ENCODE results near the gene SORCS3. TPM values are rescaled to one million over a fixed set of nuclear protein-coding genes. Genes with fewer than 3 reads are reported as not detected.

Gene SORCS3
- total and polyA plus RNA-seq, 2 of the 13 experiments (the other 11 are each of a cell fraction or from before 2014, with no cell fraction given): 0.07 TPM; not detected in 1

DNA sequence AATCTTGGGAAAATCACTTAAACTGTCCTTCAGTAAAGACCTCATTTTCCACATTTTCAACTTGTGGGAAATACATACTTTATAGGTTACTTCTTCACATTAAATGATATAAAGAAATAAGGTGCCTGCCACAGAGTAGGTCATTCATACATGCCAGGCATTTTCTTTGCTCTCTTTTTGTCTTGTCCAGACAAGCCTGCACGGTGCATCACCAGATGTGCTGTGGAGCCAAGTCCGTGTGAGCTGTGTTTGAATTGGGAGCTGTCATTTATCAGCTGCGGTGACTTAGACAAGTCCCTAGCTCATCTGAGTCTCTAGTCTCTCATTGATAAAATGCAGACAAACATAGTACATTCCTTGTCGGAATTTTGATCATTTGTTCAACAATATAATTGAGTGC, 432.9 kb downstream of the SORCS3 start:
- H2AFZ ChIP-seq (ENCODE audit: low read length): no peak overlapping the region

DNA sequence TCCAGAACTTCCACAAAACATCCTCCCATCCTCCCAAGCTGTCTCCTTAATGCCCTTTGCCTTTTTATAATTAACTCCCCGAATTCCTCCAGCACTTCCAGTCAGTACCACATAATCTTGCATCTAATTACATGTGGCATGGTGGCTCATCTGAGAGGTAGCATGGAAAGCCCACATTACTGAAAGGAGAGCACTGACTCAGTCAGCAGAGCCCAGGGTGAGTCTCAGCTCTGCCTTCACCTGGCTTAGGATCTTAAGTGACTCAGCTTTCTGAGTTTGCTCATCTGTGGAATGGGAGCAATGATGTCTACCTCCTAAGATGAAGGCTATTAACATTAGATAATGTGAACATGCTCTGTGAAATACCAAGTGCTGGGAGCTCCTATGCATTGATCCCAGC, 433.9 kb downstream of the SORCS3 start:
- Histone ChIP-seq H3K4me3 (replicated peaks in 1 of 3; ENCODE audit: insufficient read depth in 1 of 3, low read depth in 2 of 3, low read length in 3 of 3) (no peak overlapping the region), H3K9ac (ENCODE audit: insufficient read depth, low read depth, low read length) (no peak overlapping the region), H2AFZ (ENCODE audit: low read length) (no peak overlapping the region), H3K27ac (ENCODE audit: extremely low read length, insufficient read depth, low read length) (no peak overlapping the region), H3K27me3 (ENCODE audit: control insufficient read depth in 1 of 2, insufficient read depth in 2 of 2, low read length in 2 of 2) (no peaks in the 10 kb centered on the region), H3K36me3 (replicated peaks in 1 of 2; ENCODE audit: control insufficient read depth in 1 of 2, insufficient read depth in 2 of 2, low read length in 2 of 2) (no peaks in the 10 kb centered on the region), H3K9me3 (ENCODE audit: low read length) (no peaks in the 10 kb centered on the region), H3K4me2 (ENCODE audit: low read depth, low read length) (no peak overlapping the region), H4K20me1 (ENCODE audit: insufficient read depth, low read length) (no peaks in the 10 kb centered on the region), H3K4me1 (ENCODE audit: insufficient read depth, low read length) (no peaks in the 10 kb centered on the region), H3K79me2 (ENCODE audit: insufficient read depth, low read length) (no peaks in the 10 kb centered on the region)
- FAIRE-seq: no peak
- no peak for ATAC-seq
- ChIA-PET CTCF (ENCODE audit: low intra/inter-chr PET ratio, low total read pairs) (no interaction called here), POLR2A (no interaction called here)
- 0% methylated on average over 1 of the region's 1 CpG for WGBS (ENCODE audit: low lambda C conversion rate)
- BruUV-seq (replicated peaks): no TSS peak
- intact Hi-C loops (cut with micrococcal nuclease; ENCODE audit: unreplicated experiment): no loop called here
- DNase-seq (ENCODE audit: low spot score): no peak
- in situ Hi-C loops (cut with HindIII; ENCODE audit: extremely low pct_ligation_motif_present, low pct_unique_long_range_greater_than_20kb): no loop called here
- TF ChIP-seq SMARCE1 (IDR thresholded peaks at IDR 0.05; ENCODE audit: borderline replicate concordance) (no peak), HCFC1 (IDR thresholded peaks at IDR 0.05; ENCODE audit: low read depth, low read length) (no peak), ZFP36L1 (CRISPR knock-in tag; IDR thresholded peaks at IDR 0.05) (no peak), GATAD2A (CRISPR knock-in tag; IDR thresholded peaks at IDR 0.05) (no peak), CEBPB (IDR thresholded peaks at IDR 0.05; ENCODE audit: borderline replicate concordance, low read depth, low read length) (no peak), RBM39 (IDR thresholded peaks at IDR 0.05; ENCODE audit: low read depth, low read length, poor library complexity, severe bottlenecking) (no peak), PHF21A (CRISPR knock-in tag; IDR thresholded peaks at IDR 0.05) (no peak), NBN (conservative IDR thresholded peaks at IDR 0.05) (no peak)
- TF ChIP-seq, protein P1, sequence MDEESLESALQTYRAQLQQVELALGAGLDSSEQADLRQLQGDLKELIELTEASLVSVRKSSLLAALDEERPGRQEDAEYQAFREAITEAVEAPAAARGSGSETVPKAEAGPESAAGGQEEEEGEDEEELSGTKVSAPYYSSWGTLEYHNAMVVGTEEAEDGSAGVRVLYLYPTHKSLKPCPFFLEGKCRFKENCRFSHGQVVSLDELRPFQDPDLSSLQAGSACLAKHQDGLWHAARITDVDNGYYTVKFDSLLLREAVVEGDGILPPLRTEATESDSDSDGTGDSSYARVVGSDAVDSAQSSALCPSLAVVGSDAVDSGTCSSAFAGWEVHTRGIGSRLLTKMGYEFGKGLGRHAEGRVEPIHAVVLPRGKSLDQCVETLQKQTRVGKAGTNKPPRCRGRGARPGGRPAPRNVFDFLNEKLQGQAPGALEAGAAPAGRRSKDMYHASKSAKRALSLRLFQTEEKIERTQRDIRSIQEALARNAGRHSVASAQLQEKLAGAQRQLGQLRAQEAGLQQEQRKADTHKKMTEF (CRISPR knock-in tag; IDR thresholded peaks at IDR 0.05): no peak

More for the DNA sequence above, 432.9 kb downstream of the SORCS3 start:
- 10% methylated on average over 4 of the region's 4 CpGs for WGBS (ENCODE audit: low lambda C conversion rate)
- POLR2A ChIA-PET: no interaction called here
- in situ Hi-C loops (cut with HindIII; ENCODE audit: extremely low pct_ligation_motif_present, low pct_unique_long_range_greater_than_20kb) (no loop called here), intact Hi-C loops (cut with micrococcal nuclease; ENCODE audit: unreplicated experiment) (no loop called here)
- H3K4me3 ChIP-seq (replicated peaks in 1 of 3; ENCODE audit: insufficient read depth in 1 of 3, low read depth in 2 of 3, low read length in 3 of 3): no peak overlapping the region
- TF ChIP-seq GFI1 (CRISPR knock-in tag; IDR thresholded peaks at IDR 0.05; ENCODE audit: borderline replicate concordance) (no peak), XBP1 (CRISPR knock-in tag; IDR thresholded peaks at IDR 0.05) (no peak), U2AF2 (IDR thresholded peaks at IDR 0.05; ENCODE audit: low read depth, low read length) (no peak), ZNF7 (CRISPR knock-in tag; IDR thresholded peaks at IDR 0.05) (no peak), BCL6 (CRISPR knock-in tag; IDR thresholded peaks at IDR 0.05) (no peak), ARNTL (CRISPR knock-in tag; IDR thresholded peaks at IDR 0.05) (no peak), TMF1 (CRISPR knock-in tag; IDR thresholded peaks at IDR 0.05; ENCODE audit: low read depth) (no peak), ZNF724P (CRISPR knock-in tag; IDR thresholded peaks at IDR 0.05; ENCODE audit: borderline replicate concordance) (no peak)
- TF ChIP-seq, protein P2, sequence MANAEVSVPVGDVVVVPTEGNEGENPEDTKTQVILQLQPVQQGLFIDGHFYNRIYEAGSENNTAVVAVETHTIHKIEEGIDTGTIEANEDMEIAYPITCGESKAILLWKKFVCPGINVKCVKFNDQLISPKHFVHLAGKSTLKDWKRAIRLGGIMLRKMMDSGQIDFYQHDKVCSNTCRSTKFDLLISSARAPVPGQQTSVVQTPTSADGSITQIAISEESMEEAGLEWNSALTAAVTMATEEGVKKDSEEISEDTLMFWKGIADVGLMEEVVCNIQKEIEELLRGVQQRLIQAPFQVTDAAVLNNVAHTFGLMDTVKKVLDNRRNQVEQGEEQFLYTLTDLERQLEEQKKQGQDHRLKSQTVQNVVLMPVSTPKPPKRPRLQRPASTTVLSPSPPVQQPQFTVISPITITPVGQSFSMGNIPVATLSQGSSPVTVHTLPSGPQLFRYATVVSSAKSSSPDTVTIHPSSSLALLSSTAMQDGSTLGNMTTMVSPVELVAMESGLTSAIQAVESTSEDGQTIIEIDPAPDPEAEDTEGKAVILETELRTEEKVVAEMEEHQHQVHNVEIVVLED (CRISPR knock-in tag; IDR thresholded peaks at IDR 0.05; ENCODE audit: borderline replicate concordance): no peak
- TF ChIP-seq, protein P3, sequence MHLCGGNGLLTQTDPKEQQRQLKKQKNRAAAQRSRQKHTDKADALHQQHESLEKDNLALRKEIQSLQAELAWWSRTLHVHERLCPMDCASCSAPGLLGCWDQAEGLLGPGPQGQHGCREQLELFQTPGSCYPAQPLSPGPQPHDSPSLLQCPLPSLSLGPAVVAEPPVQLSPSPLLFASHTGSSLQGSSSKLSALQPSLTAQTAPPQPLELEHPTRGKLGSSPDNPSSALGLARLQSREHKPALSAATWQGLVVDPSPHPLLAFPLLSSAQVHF (CRISPR knock-in tag; IDR thresholded peaks at IDR 0.05): no peak
- H3K27me3 ChIP-seq (ENCODE audit: control insufficient read depth in 1 of 2, insufficient read depth in 2 of 2, low read length in 2 of 2): no peaks in the 10 kb centered on the region
- no TSS peak for BruUV-seq (replicated peaks)
- FAIRE-seq (no peak), ATAC-seq (no peak), DNase-seq (ENCODE audit: low spot score) (no peak)
- no peak overlapping the region for H3K4me2 ChIP-seq (ENCODE audit: low read depth, low read length)
- no peaks in the 10 kb centered on the region for H3K79me2 ChIP-seq (ENCODE audit: insufficient read depth, low read length)
- H4K20me1 ChIP-seq (ENCODE audit: insufficient read depth, low read length): no peaks in the 10 kb centered on the region
- H3K36me3 ChIP-seq (replicated peaks in 1 of 2; ENCODE audit: control insufficient read depth in 1 of 2, insufficient read depth in 2 of 2, low read length in 2 of 2): no peaks in the 10 kb centered on the region
- H3K9me3 ChIP-seq (ENCODE audit: low read length): no peaks in the 10 kb centered on the region
- H3K4me1 ChIP-seq (ENCODE audit: insufficient read depth, low read length): no peaks in the 10 kb centered on the region
- H3K9ac ChIP-seq (ENCODE audit: insufficient read depth, low read depth, low read length): no peak overlapping the region
- H3K27ac ChIP-seq (ENCODE audit: extremely low read length, insufficient read depth, low read length): no peak overlapping the region
- CTCF ChIA-PET (ENCODE audit: low intra/inter-chr PET ratio, low total read pairs): no interaction called here

Data from HepG2 (cell line).